HG03196 (cell line): Measurements from ENCODE around the gene HARS1.
"Not testable (repeated sequence)": the region's sequence is repeated elsewhere in the genome, so short reads cannot be mapped to it uniquely, and the experiment has no call there.

ENCODE experiments used
- ATAC-seq: cut with Tn5 transposase; IDR thresholded peaks from one replicate; pipeline ENCODE4 v1.9.1; 2021; ENCODE audit not compliant: unreplicated experiment

HARS1 gene

GRCh38 chr5:140634103-140634502 is 57.1 kb downstream of the HARS1 start:
- ATAC-seq: no peak

DNA sequence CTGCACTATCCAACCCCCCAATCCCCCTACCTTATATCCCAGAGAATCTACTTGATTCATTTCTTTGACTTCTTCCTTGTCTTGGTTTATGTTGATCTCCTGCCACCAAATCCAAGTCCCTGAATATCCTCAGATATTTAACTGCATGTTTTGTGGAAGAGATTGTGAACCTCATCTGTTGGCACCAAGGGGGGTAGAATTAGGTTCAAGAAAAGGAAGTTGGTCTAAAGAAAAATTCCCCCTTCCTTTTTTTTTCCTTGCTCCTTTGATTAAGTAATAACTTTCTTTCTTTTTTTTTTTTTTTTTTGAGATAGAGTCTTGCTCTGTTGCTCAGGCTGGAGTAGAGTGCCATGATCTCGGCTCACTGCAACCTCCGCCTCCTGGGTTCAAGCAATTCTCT is 57.7 kb downstream of the HARS1 start:
- ATAC-seq: no peak

DNA sequence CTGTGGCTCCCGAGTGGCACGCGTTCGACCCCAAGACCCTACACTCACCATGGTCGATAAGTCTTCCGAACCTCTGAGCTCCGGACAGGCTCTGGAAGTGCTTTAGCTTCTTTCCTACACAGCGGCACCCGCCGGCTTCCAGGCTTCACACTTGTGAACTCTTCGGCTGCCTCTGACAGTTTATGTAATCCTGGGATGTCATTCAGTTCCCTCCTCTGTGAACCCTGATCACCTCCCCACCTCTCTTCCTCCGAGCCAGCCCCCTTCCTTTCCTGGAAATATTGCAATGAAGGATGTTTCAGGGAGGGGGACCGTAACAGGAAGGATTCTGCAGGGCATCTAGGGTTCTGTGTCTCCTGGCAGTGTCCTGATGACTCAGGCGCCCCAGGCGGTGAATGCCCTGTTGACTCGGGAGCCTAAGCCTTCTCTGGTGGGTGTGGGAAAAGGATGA is 58.1 kb downstream of the HARS1 start, which contains the start of gene CD14:
TSS of gene CD14 (minus strand) at position 155 of the 451 bp plus-strand sequence. CDS start at position 51, 104 bp downstream.
- no peak for ATAC-seq

GRCh38 chr5:140632366-140633020 is 58.7 kb downstream of the HARS1 start:
- ATAC-seq: no peak

GRCh38 chr5:140631831-140632365 is 59.3 kb downstream of the HARS1 start:
- ATAC-seq: no peak

DNA sequence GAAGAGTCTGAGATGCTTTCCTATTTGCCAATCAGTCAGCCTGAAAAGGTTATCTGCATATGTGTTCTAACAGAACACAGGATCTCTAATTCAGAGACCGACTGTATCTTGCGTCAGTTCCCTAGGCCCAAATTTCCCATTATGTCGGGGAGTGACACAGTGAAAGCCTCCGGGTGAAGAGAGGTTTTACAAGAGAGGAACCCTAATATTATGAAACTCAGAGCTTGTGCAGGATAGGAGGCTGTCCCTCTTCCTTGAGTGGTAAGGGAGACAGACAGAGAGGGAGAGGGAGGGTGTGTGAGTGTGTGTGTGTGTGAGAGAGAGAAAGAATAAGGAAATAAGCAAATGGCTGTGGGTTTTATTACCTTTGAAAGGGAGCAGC is 60.1 kb downstream of the HARS1 start:
- no peak for ATAC-seq

DNA sequence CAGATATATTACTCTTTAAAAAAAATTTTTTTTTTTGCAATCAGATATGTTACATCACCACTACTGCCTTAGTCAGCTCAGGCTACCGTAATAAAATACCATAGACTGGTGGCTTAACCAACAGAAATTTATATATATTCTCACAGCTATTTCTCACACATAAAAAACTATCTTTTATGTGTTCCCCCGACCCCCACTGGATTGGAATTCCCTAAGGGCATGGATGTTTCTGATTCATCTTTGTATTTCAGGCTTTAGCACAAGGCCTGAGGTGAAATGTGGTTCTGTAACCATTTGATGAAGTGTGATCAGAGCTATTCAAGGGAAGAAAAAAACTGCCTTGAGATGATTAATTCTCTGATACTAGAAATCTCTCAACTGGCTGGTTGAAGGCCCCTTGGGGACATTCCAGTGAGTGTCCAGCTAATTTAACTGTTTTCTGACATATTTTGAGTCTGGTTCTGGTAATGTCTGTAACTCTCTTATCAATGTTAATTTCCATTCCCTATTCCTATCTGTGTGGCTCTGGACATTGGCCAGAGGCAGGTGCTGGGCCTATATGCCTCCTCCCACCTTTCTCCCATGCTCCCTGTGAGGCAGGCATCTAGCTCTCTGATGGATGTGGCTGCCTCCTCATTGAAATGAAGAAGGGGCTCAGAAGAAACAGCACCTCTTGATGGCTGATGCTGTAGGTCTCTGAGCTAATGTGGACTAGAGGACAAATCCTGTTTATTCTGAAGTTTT is 60.7 kb downstream of the HARS1 start:
- no peak for ATAC-seq

DNA sequence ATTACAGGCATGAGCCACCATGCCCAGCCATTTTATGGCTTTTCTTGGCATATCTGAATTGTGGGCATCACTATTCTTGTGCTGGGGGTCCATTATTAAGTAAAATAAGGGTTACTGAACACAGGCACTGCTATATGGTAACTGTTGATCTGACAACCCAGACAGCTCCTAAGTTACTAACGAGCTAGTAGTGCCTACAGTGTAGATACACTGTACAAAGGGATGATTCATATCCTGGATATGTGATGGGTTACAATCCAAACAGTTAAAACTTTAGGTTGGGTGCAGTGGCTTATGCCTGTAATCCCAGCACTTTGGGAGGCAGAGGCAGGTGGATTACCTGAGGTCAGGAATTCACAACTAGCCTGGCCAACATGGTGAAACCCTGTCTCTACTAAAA is 62.5 kb downstream of the HARS1 start:
- no peak for ATAC-seq

DNA sequence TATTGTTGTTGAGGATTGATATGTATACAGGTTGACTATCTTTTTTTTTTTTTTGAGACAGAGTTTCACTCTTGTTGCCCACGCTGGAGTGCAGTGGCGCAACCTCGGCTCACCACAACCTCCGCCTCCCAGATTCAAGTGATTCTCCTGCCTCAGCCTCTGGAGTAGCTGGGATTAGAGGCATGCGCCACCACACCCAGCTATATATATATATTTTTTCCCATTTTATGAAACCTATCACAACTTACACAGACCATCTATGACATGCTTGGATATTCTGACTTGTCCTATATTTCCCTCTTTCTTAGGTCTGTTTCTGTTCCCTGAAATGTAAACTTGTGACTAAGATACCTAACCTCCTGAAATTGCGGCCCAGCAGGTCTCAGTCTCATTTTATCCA is 63.2 kb downstream of the HARS1 start:
- ATAC-seq: no peak

DNA sequence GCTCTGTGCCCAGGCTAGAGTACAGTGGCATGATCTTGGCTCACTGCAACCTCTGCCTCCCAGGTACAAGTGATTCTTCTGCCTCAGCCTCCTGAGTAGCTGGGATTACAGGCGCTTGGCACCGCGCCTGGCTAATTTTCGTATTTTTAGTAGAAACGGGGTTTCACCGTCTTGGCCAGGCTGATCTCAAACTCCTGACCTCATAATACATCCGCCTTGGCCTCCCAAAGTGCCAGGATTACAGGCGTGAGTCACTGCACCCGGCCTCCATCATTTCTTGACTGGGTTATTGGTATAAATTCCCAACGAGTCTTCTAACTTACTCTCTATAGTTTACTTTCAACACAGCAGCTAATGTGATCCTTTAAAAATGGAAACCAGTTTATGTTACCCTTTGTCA is 66.3 kb downstream of the HARS1 start:
- not testable (repeated sequence) for ATAC-seq
